K562 (cell line): ENCODE measurements around the gene CPSF7.

Experiments used
- BRCA1 ChIP-seq, 2 experiments: fragments of 450-650 bp in 1 of 2; sonication (generic) in 1 of 2; formaldehyde crosslinking in 1 of 2; IDR thresholded peaks; 2 replicates each; pipeline versions ENCODE4 v1.5.0 to v1.6.1; 2017 to 2020; ENCODE audit warnings: mild to moderate bottlenecking in 1 of 2, missing genetic modification reagents in 1 of 2
- CBX1 ChIP-seq: sonication (generic); IDR thresholded peaks from 2 replicates; pipeline ENCODE4 v1.6.1; 2016; ENCODE audit warnings: antibody characterized with exemption, low read depth, mild to moderate bottlenecking
- GABPA ChIP-seq: fragments of 200-800 bp; sonication (Bioruptor generic); conservative IDR thresholded peaks from 2 replicates; pipeline ENCODE4 v1.6.1; 2016; ENCODE audit warnings: low read depth, missing genetic modification characterization, missing compliant biosample characterization
- SMARCE1 ChIP-seq: fragments of 450-650 bp; IDR thresholded peaks from 2 replicates; pipeline ENCODE4 v1.7.1; 2016; ENCODE audit warnings: mild to moderate bottlenecking
- ZBED1 ChIP-seq: IDR thresholded peaks from 2 replicates; pipeline ENCODE4 v1.6.1; 2014
- ZC3H8 ChIP-seq: fragments of 450-650 bp; IDR thresholded peaks from 2 replicates; pipeline ENCODE4 v1.6.1; 2017
- ZNF436 ChIP-seq: fragments of 250-450, 450-650 bp; sonication (Bioruptor Pico); formaldehyde crosslinking; IDR thresholded peaks from 2 replicates; pipeline ENCODE4 v1.7.0; 2020; ENCODE audit warnings: mild to moderate bottlenecking
- ZNF764 ChIP-seq: fragments of 250-450 bp; sonication (Bioruptor Pico); IDR thresholded peaks from 2 replicates; pipeline ENCODE4 v1.4.0; 2020; ENCODE audit warnings: low read depth, mild to moderate bottlenecking, moderate library complexity

GRCh38 chr11:61390161-61390560, 39.6 kb downstream of the CPSF7 start:
- no peak for TF ChIP-seq BRCA1 (IDR thresholded peaks at IDR 0.05)
- no peak for TF ChIP-seq BRCA1 (CRISPR knock-in tag; IDR thresholded peaks at IDR 0.05)
- no peak for TF ChIP-seq ZNF436 (CRISPR knock-in tag)
- TF ChIP-seq GABPA (tag): no peak
- TF ChIP-seq SMARCE1: no peak
- TF ChIP-seq CBX1: no peak
- no peak for TF ChIP-seq ZBED1
- no peak for TF ChIP-seq ZC3H8
- TF ChIP-seq ZNF764 (CRISPR knock-in tag): no peak
